Esophagus muscularis mucosa (tissue), 3 donors: Measurements from ENCODE around the gene LSM11.

ENCODE experiments used
- CTCF ChIP-seq, 3 experiments: fragments of 200-600 bp in 2 of 3; fragments of 450-650 bp in 1 of 3; sonication (generic) in 2 of 3; IDR thresholded peaks; one replicate each; pipeline ENCODE4 v1.5.1; 2017 to 2019; ENCODE audit warnings: antibody characterized with exemption in 3 of 3, mild to moderate bottlenecking in 2 of 3, moderate library complexity in 1 of 3
- POLR2A ChIP-seq: fragments of 450-650 bp; IDR thresholded peaks from one replicate; pipeline ENCODE4 v1.6.1; 2017; ENCODE audit warnings: antibody characterized with exemption, moderate library complexity, mild to moderate bottlenecking, low read depth

GRCh38 chr5:157793301-157793700 lies 49.8 kb downstream of the LSM11 start:
- no peak for TF ChIP-seq CTCF (IDR thresholded peaks at IDR 0.05)
- TF ChIP-seq POLR2A = no peak
